Activated T-cell treated with anti-CD3 and anti-CD28 coated beads for 4 hours (primary cell): ENCODE data around the gene HOXB4.

Experiments
- DNase-seq: peaks from one replicate; pipeline ENCODE4 v3.0.0-alpha.2; 2020

Gene HOXB4

GRCh38 chr17:48587276-48588073, 9.3 kb upstream of the HOXB4 start:
- no peak for DNase-seq

GRCh38 chr17:48586355-48587258, 8.5 kb upstream of the HOXB4 start:
- no peak for DNase-seq

GRCh38 chr17:48584223-48584741, 6.1 kb upstream of the HOXB4 start:
- DNase-seq: no peak

GRCh38 chr17:48583708-48584222, 5.6 kb upstream of the HOXB4 start:
- no peak for DNase-seq

GRCh38 chr17:48582750-48583069, 4.6 kb upstream of the HOXB4 start:
- no peak for DNase-seq

- no peak for DNase-seq
Measured at GRCh38 chr17:48579760-48580554, 1.8 kb upstream of the HOXB4 start.

- no peak for DNase-seq
Measured at GRCh38 chr17:48579471-48579759, 1.3 kb upstream of the HOXB4 start.

- no peak for DNase-seq
Measured at GRCh38 chr17:48578616-48579470, 693 bp upstream of the HOXB4 start.

GRCh38 chr17:48577330-48577945, 712 bp downstream of the HOXB4 start:
- no peak for DNase-seq

- DNase-seq: no peak
Measured at GRCh38 chr17:48576479-48577309, 1.5 kb downstream of the HOXB4 start.

- DNase-seq: no peak
Measured at GRCh38 chr17:48575673-48576478, 2.3 kb downstream of the HOXB4 start.

GRCh38 chr17:48575066-48575582, 3.0 kb downstream of the HOXB4 start:
- no peak for DNase-seq

GRCh38 chr17:48574505-48575065, 3.6 kb downstream of the HOXB4 start:
- no peak for DNase-seq

- DNase-seq: no peak
Measured at GRCh38 chr17:48571826-48572417, 6.2 kb downstream of the HOXB4 start.

GRCh38 chr17:48571024-48571818, 6.9 kb downstream of the HOXB4 start:
- no peak for DNase-seq

- no peak for DNase-seq
Measured at GRCh38 chr17:48570325-48571023, 7.7 kb downstream of the HOXB4 start.

GRCh38 chr17:48569674-48570324, 8.4 kb downstream of the HOXB4 start:
- no peak for DNase-seq
